GM12875 (cell line): Measurements from ENCODE around the gene PRKAR1B.

Source experiments
- H3K4me3 ChIP-seq: one replicate; pipeline ENCODE4 v1.5.1; 2011; ENCODE audit warnings: low read depth, low read length, control low read depth
- TF ChIP-seq, protein P1 (sequence below): IDR thresholded peaks from 2 replicates; pipeline ENCODE4 v1.5.1; 2011; ENCODE audit warnings: low read depth, mild to moderate bottlenecking, control low read depth, inconsistent platforms, low read length, moderate library complexity, borderline replicate concordance; ENCODE audit not compliant: insufficient read depth

The PRKAR1B gene

GRCh38 chr7:593324-594115 lies 133.6 kb downstream of the PRKAR1B start:
- no peak overlapping the region for H3K4me3 ChIP-seq
- TF ChIP-seq, protein P1, sequence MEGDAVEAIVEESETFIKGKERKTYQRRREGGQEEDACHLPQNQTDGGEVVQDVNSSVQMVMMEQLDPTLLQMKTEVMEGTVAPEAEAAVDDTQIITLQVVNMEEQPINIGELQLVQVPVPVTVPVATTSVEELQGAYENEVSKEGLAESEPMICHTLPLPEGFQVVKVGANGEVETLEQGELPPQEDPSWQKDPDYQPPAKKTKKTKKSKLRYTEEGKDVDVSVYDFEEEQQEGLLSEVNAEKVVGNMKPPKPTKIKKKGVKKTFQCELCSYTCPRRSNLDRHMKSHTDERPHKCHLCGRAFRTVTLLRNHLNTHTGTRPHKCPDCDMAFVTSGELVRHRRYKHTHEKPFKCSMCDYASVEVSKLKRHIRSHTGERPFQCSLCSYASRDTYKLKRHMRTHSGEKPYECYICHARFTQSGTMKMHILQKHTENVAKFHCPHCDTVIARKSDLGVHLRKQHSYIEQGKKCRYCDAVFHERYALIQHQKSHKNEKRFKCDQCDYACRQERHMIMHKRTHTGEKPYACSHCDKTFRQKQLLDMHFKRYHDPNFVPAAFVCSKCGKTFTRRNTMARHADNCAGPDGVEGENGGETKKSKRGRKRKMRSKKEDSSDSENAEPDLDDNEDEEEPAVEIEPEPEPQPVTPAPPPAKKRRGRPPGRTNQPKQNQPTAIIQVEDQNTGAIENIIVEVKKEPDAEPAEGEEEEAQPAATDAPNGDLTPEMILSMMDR = no peak

- no peak overlapping the region for H3K4me3 ChIP-seq
- TF ChIP-seq, protein P1 = no peak
These were observed 135.0 kb downstream of the PRKAR1B start for GRCh38 chr7:591856-592628.

DNA sequence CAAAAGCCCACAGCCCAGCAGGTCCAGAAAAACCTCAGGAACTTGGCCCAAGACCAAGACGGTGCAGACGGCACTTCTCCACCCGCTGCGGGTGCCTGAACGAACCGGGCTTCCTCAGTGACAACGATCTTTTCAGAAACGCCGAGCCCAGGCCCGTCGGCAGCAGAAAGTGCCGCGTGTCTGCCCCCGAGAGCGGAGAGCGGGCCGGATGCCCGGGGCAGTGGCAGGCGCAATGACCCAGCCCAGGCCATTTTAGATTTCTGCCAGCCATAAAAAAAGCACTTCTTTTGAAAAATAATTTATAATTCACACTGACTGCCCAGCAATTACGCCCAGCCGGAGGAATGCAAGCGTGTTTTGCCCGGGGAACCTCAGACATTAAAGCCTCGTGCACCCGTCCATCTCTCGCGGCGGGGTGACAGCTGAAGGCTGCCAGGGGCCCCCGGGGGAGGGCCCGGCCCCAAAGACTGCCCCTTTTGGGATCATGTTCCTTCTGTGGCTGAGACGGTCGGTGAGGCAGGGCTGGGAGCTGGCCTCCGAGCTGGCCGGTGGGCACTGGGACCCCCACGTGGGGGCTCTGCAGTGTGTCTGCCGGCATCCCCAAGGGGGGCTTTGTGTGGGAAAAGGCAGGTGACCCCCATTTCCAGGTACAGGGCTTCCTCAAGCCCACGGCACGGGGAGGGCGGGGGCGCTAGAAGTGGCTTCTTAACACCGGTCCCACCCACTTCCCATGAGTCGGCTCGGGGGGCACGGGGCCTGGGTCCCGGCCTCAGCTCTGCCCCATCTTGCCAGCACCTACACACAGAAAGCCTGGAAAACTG lies 136.1 kb downstream of the PRKAR1B start:
- H3K4me3 ChIP-seq = no peak overlapping the region

GRCh38 chr7:589781-590575 lies 137.1 kb downstream of the PRKAR1B start:
- TF ChIP-seq, protein P1 = no peak
- no peak overlapping the region for H3K4me3 ChIP-seq

More for the DNA sequence above, 136.1 kb downstream of the PRKAR1B start:
- TF ChIP-seq, protein P1 = no peak

GRCh38 chr7:587767-588166 lies 139.3 kb downstream of the PRKAR1B start:
- TF ChIP-seq, protein P1 = no peak
- H3K4me3 ChIP-seq = no peak overlapping the region

DNA sequence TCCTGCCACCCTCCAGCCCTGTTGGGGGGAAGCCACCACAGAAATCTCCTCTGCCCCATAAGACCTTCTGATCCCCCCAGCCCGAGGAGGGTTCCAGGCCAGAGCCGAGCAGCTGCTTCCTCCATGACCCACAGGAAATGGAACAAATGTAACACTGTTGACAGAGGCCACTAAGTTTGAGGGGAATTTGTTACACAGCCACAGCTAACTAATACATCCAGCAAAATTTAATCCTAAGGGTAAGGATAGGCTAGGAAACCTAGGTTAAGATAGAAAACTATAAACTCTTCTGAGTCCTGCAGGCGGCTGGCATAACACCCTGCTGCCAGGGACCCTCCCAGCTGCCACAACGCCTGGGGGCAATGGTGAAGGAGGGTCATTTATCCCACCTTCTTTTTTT lies 140.6 kb downstream of the PRKAR1B start:
- TF ChIP-seq, protein P1 = no peak
- no peak overlapping the region for H3K4me3 ChIP-seq
